GM18867 (cell line): Measurements from ENCODE around the gene SUN2.

Experiments used
- ATAC-seq: cut with Tn5 transposase; IDR thresholded peaks from one replicate; pipeline ENCODE4 v1.9.1; 2021; ENCODE audit warnings: mild to moderate bottlenecking, moderate library complexity; ENCODE audit not compliant: unreplicated experiment

Gene SUN2

GRCh38 chr22:38755155-38755910 lies 465 bp downstream of the SUN2 start:
- peak; percentile 29 for ATAC-seq

GRCh38 chr22:38754751-38755154 lies 1.0 kb downstream of the SUN2 start:
- ATAC-seq, result no peak

- no peak for ATAC-seq
Measured at GRCh38 chr22:38753948-38754750, 1.6 kb downstream of the SUN2 start.

- no peak for ATAC-seq
Measured at GRCh38 chr22:38751422-38752346, 4.1 kb downstream of the SUN2 start.

GRCh38 chr22:38751066-38751421 lies 4.8 kb downstream of the SUN2 start:
- no peak for ATAC-seq

- no peak for ATAC-seq
Measured at GRCh38 chr22:38750638-38751037, 5.2 kb downstream of the SUN2 start.

- no peak for ATAC-seq
Measured at GRCh38 chr22:38750104-38750503, 5.7 kb downstream of the SUN2 start.

GRCh38 chr22:38748487-38749136 lies 7.2 kb downstream of the SUN2 start:
- no peak for ATAC-seq

GRCh38 chr22:38745676-38746460 lies 9.9 kb downstream of the SUN2 start:
- no peak for ATAC-seq

GRCh38 chr22:38744981-38745380 lies 10.8 kb downstream of the SUN2 start:
- no peak for ATAC-seq

- ATAC-seq, result no peak
Measured at GRCh38 chr22:38742176-38742942, 13.4 kb downstream of the SUN2 start.

- no peak for ATAC-seq
Measured at GRCh38 chr22:38741576-38741975, 14.2 kb downstream of the SUN2 start.

- no peak for ATAC-seq
Measured at GRCh38 chr22:38741166-38741565, 14.6 kb downstream of the SUN2 start.

GRCh38 chr22:38740754-38741153 lies 15.0 kb downstream of the SUN2 start:
- no peak for ATAC-seq

GRCh38 chr22:38740116-38740723 lies 15.6 kb downstream of the SUN2 start:
- no peak for ATAC-seq

- ATAC-seq, result no peak
Measured at GRCh38 chr22:38739300-38740055, 16.3 kb downstream of the SUN2 start.

- no peak for ATAC-seq
Measured at GRCh38 chr22:38738475-38739070, 17.2 kb downstream of the SUN2 start.
